T-cell (primary cell): ENCODE measurements around the gene KCNK1. TPM values are rescaled to one million over a fixed set of nuclear protein-coding genes. Genes with fewer than 3 reads are reported as not detected.

ENCODE experiments used
- ATAC-seq, 4 experiments: fragments of 200-7000 bp in 3 of 4; fragments of 150-1000 bp in 1 of 4; cut with Tn5 transposase; replicated peaks in 1 of 4; 1 replicate in 3 of 4; 2 replicates in 1 of 4; pipeline ENCODE4 v1.10.0; 2021; ENCODE audit warnings: moderate library complexity in 3 of 4, mild to moderate bottlenecking in 2 of 4, moderate number of reproducible peaks in 1 of 4
- CTCF ChIA-PET, 2 donors: fragments of 300-600 bp; sonication (Branson Sonifier 250); formaldehyde crosslinking; loops; one replicate each; lab custom pipeline; 2022; ENCODE audit warnings: antibody characterized with exemption in 2 of 2; lab: Charles Lee
- POLR2A ChIA-PET, 2 donors: fragments of 300-600 bp; sonication (Branson Sonifier 250); formaldehyde crosslinking; loops; one replicate each; lab custom pipeline; 2022; ENCODE audit warnings: antibody characterized with exemption in 2 of 2; lab: Charles Lee
- DNase-seq, 35 experiments: peaks; one replicate each; pipeline versions ENCODE4 v3.0.0 to v3.0.0-alpha.2; 2013 to 2023
- H3K27ac ChIP-seq: one replicate; pipeline ENCODE4 v1.5.1; 2013; ENCODE audit warnings: low read length
- H3K27me3 ChIP-seq, 2 experiments: replicated peaks in 1 of 2; 1 replicate in 1 of 2; 2 replicates in 1 of 2; pipeline versions ENCODE4 v1.6.1 to v1.7.0; 2013; ENCODE audit warnings: low read length in 1 of 2, mixed read lengths in 1 of 2; ENCODE audit not compliant: control insufficient read depth in 2 of 2, insufficient read depth in 2 of 2; ENCODE audit errors: extremely low read depth in 1 of 2
- H3K36me3 ChIP-seq, 2 donors: 1 replicate in 1 of 2; 2 replicates in 1 of 2; pipeline versions ENCODE4 v1.6.1 to v1.7.0; 2013; ENCODE audit warnings: low read length in 1 of 2; ENCODE audit not compliant: control insufficient read depth in 2 of 2, insufficient read depth in 1 of 2; ENCODE audit errors: extremely low read depth in 1 of 2
- H3K4me1 ChIP-seq, 2 experiments: 1 replicate in 1 of 2; 2 replicates in 1 of 2; pipeline versions ENCODE4 v1.6.1 to v1.7.0; 2013; ENCODE audit warnings: low read length in 2 of 2, mixed read lengths in 1 of 2; ENCODE audit not compliant: insufficient read depth in 2 of 2, control insufficient read depth in 1 of 2; ENCODE audit errors: extremely low read depth in 1 of 2
- H3K4me3 ChIP-seq, 2 donors: 1 replicate in 1 of 2; 2 replicates in 1 of 2; pipeline versions ENCODE4 v1.5.1 to v1.7.0; 2013; ENCODE audit warnings: mild to moderate bottlenecking in 2 of 2, low read length in 1 of 2, moderate library complexity in 1 of 2; ENCODE audit not compliant: control insufficient read depth in 1 of 2; ENCODE audit errors: extremely low read depth in 1 of 2
- H3K9me3 ChIP-seq: 2 replicates; pipeline ENCODE4 v1.7.0; 2013
- H3K27ac Mint-ChIP-seq, 2 donors: one replicate each; pipeline ENCODE4 v1.8.0; 2020 to 2021; ENCODE audit warnings: mild to moderate bottlenecking in 2 of 2, mixed read lengths in 2 of 2
- H3K27me3 Mint-ChIP-seq, 2 donors: one replicate each; pipeline ENCODE4 v1.8.0; 2021 to 2022; ENCODE audit warnings: mixed read lengths in 2 of 2
- H3K36me3 Mint-ChIP-seq: one replicate; pipeline ENCODE4 v1.8.0; 2021; ENCODE audit warnings: mixed read lengths
- H3K4me1 Mint-ChIP-seq, 3 donors: one replicate each; pipeline ENCODE4 v1.8.0; 2020 to 2022; ENCODE audit warnings: mixed read lengths in 3 of 3, mild to moderate bottlenecking in 1 of 3
- H3K4me3 Mint-ChIP-seq, 3 donors: one replicate each; pipeline ENCODE4 v1.8.0; 2020 to 2022; ENCODE audit warnings: mild to moderate bottlenecking in 3 of 3, mixed read lengths in 3 of 3, moderate library complexity in 3 of 3
- H3K9me3 Mint-ChIP-seq, 3 donors: one replicate each; pipeline ENCODE4 v1.8.0; 2020 to 2022; ENCODE audit warnings: mixed read lengths in 3 of 3
- WGBS: methylation state at CpG from one replicate; pipeline ENCODE4 v1.1.5; 2013; ENCODE audit warnings: missing lambda C conversion rate; ENCODE audit not compliant: insufficient coverage; 5-methylcytosine and 5-hydroxymethylcytosine counted together
- total RNA-seq, 35 experiments: library from RNA in 6 of 35; stranded (reverse) in 6 of 35; fragments of 120-200 nt in 1 of 35; gene quantifications; one replicate each; pipeline versions ENCODE4 v1.2.1 to v1.2.4 and lab custom pipeline; 2013 to 2026

The KCNK1 gene
- total RNA-seq, 5 donors from 2014 or later (not counting 1 experiment from before 2014, with no cell fraction given) = 0.26 to 0.76 (median 0.36) TPM; not detected in 2

DNA sequence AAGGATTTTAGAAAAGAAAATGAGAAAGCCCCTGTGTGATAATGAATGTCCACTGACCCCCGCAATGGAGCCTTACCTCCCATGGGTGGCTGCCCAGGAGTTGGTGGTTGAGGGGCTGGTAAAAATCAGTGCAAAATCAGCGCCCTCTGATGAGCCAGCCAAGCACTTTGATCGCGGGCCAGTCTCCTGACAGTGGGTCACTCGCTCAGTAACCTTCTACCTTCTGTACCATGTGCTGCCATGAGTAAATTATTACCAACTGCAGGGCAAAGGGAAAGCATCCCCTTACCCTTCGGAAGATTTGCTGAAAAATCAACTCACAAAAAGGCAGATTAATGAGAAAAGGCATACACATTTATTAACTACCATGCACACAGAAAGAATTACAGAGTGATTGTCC, 58.8 kb downstream of the KCNK1 start:
- 80% methylated on average over 5 of the region's 6 CpGs for WGBS
- ATAC-seq = no peak
- POLR2A ChIA-PET = no interaction called here

DNA sequence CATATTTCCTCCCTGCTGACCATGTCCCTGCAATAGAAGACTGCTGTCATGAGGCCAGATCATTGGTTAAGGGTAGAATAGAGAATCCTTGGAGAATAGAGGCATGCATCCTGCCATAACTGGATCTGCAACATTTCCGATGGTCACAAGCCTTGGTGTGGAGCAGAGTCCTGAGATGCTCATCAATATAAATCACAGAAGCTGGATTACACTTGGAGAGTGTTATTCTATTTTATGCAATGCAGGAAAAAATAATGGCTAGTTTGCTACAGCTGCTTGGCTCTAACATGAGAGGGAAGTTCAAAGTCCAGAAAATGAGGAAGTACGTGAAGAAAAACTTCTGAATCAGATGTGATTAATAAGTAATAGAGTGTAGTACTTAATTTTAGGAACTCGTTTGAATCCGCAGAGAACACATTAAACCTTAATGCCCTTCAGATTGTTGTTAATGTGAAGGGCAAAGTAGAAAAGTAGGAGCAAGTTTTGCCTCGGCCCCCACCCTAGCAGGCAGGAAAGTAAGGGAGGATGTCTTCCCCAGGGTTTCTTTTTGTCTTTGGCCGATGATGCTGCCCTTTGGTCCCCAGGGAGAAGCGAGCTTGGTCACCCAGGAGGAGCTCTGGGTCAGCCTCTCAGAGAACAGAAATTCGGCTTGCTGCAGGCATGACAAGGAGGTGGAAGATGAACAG, 59.5 kb downstream of the KCNK1 start:
- Mint-ChIP-seq H3K36me3 (no peaks in the 10 kb centered on the region), H3K4me3 (no peak overlapping the region), H3K9me3 (peaks cover 0 to 4% (median 0%) of the 10 kb centered on the region in 3 donors), H3K27me3 (peaks cover 16 to 32% of the 10 kb centered on the region in 2 donors), H3K27ac (no peak overlapping the region), H3K4me1 (no peaks in the 10 kb centered on the region)
- H3K36me3 ChIP-seq = no peaks in the 10 kb centered on the region
- 69% methylated on average over 6 of the region's 8 CpGs for WGBS
- peaks cover 0 to 3% of the 10 kb centered on the region in 2 experiments for H3K27me3 ChIP-seq
- no peaks in the 10 kb centered on the region for H3K9me3 ChIP-seq
- CTCF ChIA-PET = no interaction called here
- no peak overlapping the region for H3K27ac ChIP-seq
- ATAC-seq (no peak), DNase-seq (no peak)
- H3K4me3 ChIP-seq = no peak overlapping the region
- no peaks in the 10 kb centered on the region for H3K4me1 ChIP-seq
- POLR2A ChIA-PET = no interaction called here

More for the DNA sequence above, 58.8 kb downstream of the KCNK1 start:
- Histone ChIP-seq H3K9me3 (no peaks in the 10 kb centered on the region), H3K4me3 (no peak overlapping the region), H3K27ac (no peak overlapping the region), H3K4me1 (no peaks in the 10 kb centered on the region), H3K27me3 (no peaks in the 10 kb centered on the region), H3K36me3 (no peaks in the 10 kb centered on the region)
- DNase-seq = no peak
- Mint-ChIP-seq H3K4me3 (no peak overlapping the region), H3K27me3 (peaks cover 16 to 36% of the 10 kb centered on the region in 2 donors), H3K4me1 (no peaks in the 10 kb centered on the region), H3K36me3 (no peaks in the 10 kb centered on the region), H3K27ac (no peak overlapping the region), H3K9me3 (peaks cover 0 to 4% (median 0%) of the 10 kb centered on the region in 3 donors)
- CTCF ChIA-PET = no interaction called here

GRCh38 chr1:233673947-233674431, 60.1 kb downstream of the KCNK1 start:
- 79% methylated on average over 4 of the region's 5 CpGs for WGBS
- Histone ChIP-seq H3K27me3 (peaks cover 0 to 3% of the 10 kb centered on the region in 2 experiments), H3K4me1 (no peaks in the 10 kb centered on the region), H3K4me3 (no peak overlapping the region), H3K27ac (no peak overlapping the region), H3K36me3 (no peaks in the 10 kb centered on the region), H3K9me3 (no peaks in the 10 kb centered on the region)
- no peak overlapping the region for H3K4me3 Mint-ChIP-seq
- POLR2A ChIA-PET = no interaction called here
- peaks cover 16 to 32% of the 10 kb centered on the region in 2 donors for H3K27me3 Mint-ChIP-seq
- CTCF ChIA-PET = no interaction called here
- H3K4me1 Mint-ChIP-seq = no peaks in the 10 kb centered on the region
- no peaks in the 10 kb centered on the region for H3K36me3 Mint-ChIP-seq
- no peak overlapping the region for H3K27ac Mint-ChIP-seq
- peaks cover 0 to 4% (median 0%) of the 10 kb centered on the region in 3 donors for H3K9me3 Mint-ChIP-seq
- no peak for ATAC-seq
- no peak for DNase-seq

DNA sequence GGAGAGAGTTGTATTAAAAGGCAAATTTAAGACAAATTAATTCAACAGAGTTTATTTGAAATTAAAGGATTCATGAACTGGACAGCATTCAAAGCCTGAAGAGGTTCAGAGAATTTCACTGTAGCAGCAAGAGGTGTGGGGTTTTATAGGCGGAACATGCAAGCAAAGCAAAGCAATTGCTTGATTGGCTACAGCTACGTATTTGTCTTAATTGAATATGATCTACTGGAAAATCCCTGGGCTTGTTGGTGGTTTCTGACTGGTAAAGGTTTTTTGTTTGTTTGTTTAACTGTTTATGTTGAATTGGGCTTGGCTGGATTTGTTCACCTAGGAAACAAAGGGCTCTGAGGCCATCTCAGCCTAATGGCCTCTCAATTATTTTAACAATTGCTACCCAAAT, 61.5 kb downstream of the KCNK1 start:
- DNase-seq (no peak), ATAC-seq (no peak)
- Mint-ChIP-seq H3K4me1 (no peaks in the 10 kb centered on the region), H3K4me3 (no peak overlapping the region), H3K36me3 (no peaks in the 10 kb centered on the region), H3K27me3 (peaks cover 15 to 27% of the 10 kb centered on the region in 2 donors), H3K27ac (no peak overlapping the region), H3K9me3 (peaks cover 0 to 4% (median 0%) of the 10 kb centered on the region in 3 donors)
- H3K4me1 ChIP-seq = no peaks in the 10 kb centered on the region
- no peak overlapping the region for H3K4me3 ChIP-seq
- no peaks in the 10 kb centered on the region for H3K36me3 ChIP-seq
- H3K9me3 ChIP-seq = no peaks in the 10 kb centered on the region
- ChIA-PET POLR2A (no interaction called here), CTCF (no interaction called here)
- H3K27ac ChIP-seq = no peak overlapping the region
- 87% methylated on average over 2 of the region's 2 CpGs for whole genome bisulfite sequencing
- H3K27me3 ChIP-seq = peaks cover 0 to 3% of the 10 kb centered on the region in 2 experiments

DNA sequence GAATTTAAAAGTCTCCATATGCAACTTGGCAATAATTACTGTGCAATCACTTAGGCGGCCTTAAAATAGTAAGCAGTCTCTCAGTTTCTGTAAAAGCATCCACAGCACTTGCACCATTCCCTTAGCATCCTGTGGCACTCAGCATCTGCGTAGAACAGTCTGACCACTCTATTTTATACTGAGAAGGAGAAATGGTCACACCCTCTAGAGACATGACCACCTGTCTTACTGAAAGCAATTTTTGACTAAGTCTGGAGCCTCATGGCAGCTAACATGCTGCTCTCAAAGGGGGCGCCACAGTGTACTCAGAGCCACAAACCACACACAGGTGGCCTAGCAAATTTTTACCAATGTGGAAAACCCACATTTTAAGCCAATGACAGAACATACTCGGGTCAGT, 62.0 kb downstream of the KCNK1 start:
- WGBS = no CpG with 5 or more reads among the region's 4 CpGs
- no peak for ATAC-seq
- Mint-ChIP-seq H3K27ac (no peak overlapping the region), H3K4me3 (no peak overlapping the region), H3K4me1 (no peaks in the 10 kb centered on the region), H3K9me3 (peaks cover 0 to 4% (median 0%) of the 10 kb centered on the region in 3 donors), H3K27me3 (peaks cover 15 to 27% of the 10 kb centered on the region in 2 donors), H3K36me3 (no peaks in the 10 kb centered on the region)
- H3K4me1 ChIP-seq = no peaks in the 10 kb centered on the region
- no peaks in the 10 kb centered on the region for H3K9me3 ChIP-seq
- H3K4me3 ChIP-seq = no peak overlapping the region
- H3K27me3 ChIP-seq = peaks cover 0 to 3% of the 10 kb centered on the region in 2 experiments
- ChIA-PET CTCF (no interaction called here), POLR2A (no interaction called here)
- no peaks in the 10 kb centered on the region for H3K36me3 ChIP-seq
- DNase-seq = no peak
- H3K27ac ChIP-seq = no peak overlapping the region

- H3K4me3 Mint-ChIP-seq = no peak overlapping the region
- H3K4me1 Mint-ChIP-seq = no peaks in the 10 kb centered on the region
- Histone ChIP-seq H3K4me3 (no peak overlapping the region), H3K36me3 (no peaks in the 10 kb centered on the region), H3K27me3 (peaks cover 0 to 3% of the 10 kb centered on the region in 2 experiments), H3K9me3 (no peaks in the 10 kb centered on the region), H3K27ac (no peak overlapping the region), H3K4me1 (no peaks in the 10 kb centered on the region)
- peaks cover 11 to 21% of the 10 kb centered on the region in 2 donors for H3K27me3 Mint-ChIP-seq
- ATAC-seq = no peak
- DNase-seq = no peak
- H3K36me3 Mint-ChIP-seq = no peaks in the 10 kb centered on the region
- ChIA-PET CTCF (interaction anchor here in 1 of 2 donors (0.5 to 0.6 kb wide), 2 partner anchors 109 to 225 kb away, joined by 3 to 4 read pairs; no protein-coding TSS in a partner anchor), POLR2A (no interaction called here)
- H3K27ac Mint-ChIP-seq = no peak overlapping the region
- 90% methylated on average over 2 of the region's 7 CpGs for WGBS
- H3K9me3 Mint-ChIP-seq = peaks cover 0 to 4% (median 0%) of the 10 kb centered on the region in 3 donors
These were observed 63.9 kb downstream of the KCNK1 start for GRCh38 chr1:233677690-233678354.
